SK-N-SH treated with all-trans-retinoic acid at 6 μM for 48 hours (cell line): Measurements from ENCODE around the gene KLK1.

ENCODE experiments used
- GLIS3 ChIP-seq: fragments of 250-450 bp; sonication (Bioruptor Pico); IDR thresholded peaks from 2 replicates; pipeline ENCODE4 v1.5.0; 2020; ENCODE audit warnings: mild to moderate bottlenecking, moderate library complexity
- PPARA ChIP-seq: fragments of 250-450 bp; sonication (Bioruptor Pico); IDR thresholded peaks from 2 replicates; pipeline ENCODE4 v1.5.0; 2020; ENCODE audit warnings: mild to moderate bottlenecking, borderline replicate concordance
- TOX ChIP-seq: fragments of 250-450 bp; sonication (Bioruptor Pico); IDR thresholded peaks from 2 replicates; pipeline ENCODE4 v1.8.0; 2021; ENCODE audit warnings: mild to moderate bottlenecking, moderate library complexity, borderline replicate concordance
- ZNF8 ChIP-seq: fragments of 450-650 bp; formaldehyde crosslinking; IDR thresholded peaks from 2 replicates; pipeline ENCODE4 v1.5.0; 2020; ENCODE audit warnings: mild to moderate bottlenecking, moderate library complexity

- no peak for TF ChIP-seq ZNF8 (CRISPR knock-in tag)
- no peak for TF ChIP-seq GLIS3 (CRISPR knock-in tag)
- TF ChIP-seq PPARA (CRISPR knock-in tag), result no peak
- TF ChIP-seq TOX (CRISPR knock-in tag), result no peak
Observed at GRCh38 chr19:50830266-50831025, 6.9 kb upstream of the KLK1 start.
